Inflammatory macrophage treated with lipopolysaccharide for 1 hour (primary cell): ENCODE measurements around the gene DIP2B.
"Not testable (repeated sequence)": the region's sequence is repeated elsewhere in the genome, so short reads cannot be mapped to it uniquely, and the experiment has no call there.

Experiments
- DNase-seq, 2 donors: peaks; one replicate each; pipeline ENCODE4 v3.0.0-alpha.2; 2020 to 2022

The DIP2B gene

GRCh38 chr12:50739611-50740010 is 234.8 kb downstream of the DIP2B start:
- no peak for DNase-seq

- no peak for DNase-seq
Observed at GRCh38 chr12:50740307-50740706, 235.5 kb downstream of the DIP2B start.

- no peak for DNase-seq
Observed at GRCh38 chr12:50742776-50743175, 238.0 kb downstream of the DIP2B start.

DNA sequence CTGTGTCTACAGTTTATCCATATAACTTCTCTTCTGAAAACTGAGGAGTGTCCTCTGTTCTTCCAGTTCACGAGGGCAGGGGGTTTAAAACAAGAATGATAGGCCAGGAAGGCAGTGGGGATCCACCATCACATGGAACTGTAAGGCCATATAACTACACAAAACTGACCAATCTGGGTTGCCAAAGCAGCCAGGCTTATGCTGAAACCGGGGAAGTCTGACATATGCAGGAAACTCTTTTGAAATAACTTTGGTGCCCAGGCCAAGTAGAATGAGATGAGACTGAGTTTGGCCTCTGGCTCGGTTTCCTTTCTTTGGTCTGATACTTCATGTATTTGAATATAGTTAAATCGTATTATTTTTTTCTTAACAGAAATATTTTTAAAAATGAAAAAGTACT is 241.1 kb downstream of the DIP2B start:
- DNase-seq = peak; percentile 87 to 90

GRCh38 chr12:50746431-50746830 is 241.6 kb downstream of the DIP2B start:
- peak; percentile 55 to 72 for DNase-seq

- DNase-seq = peak in 1 of 2 donors; percentile 2
Observed at GRCh38 chr12:50747817-50748216, 243.0 kb downstream of the DIP2B start.

- DNase-seq = no peak
Observed at GRCh38 chr12:50749459-50749882, 244.7 kb downstream of the DIP2B start.

GRCh38 chr12:50750366-50750765 is 245.6 kb downstream of the DIP2B start:
- no peak for DNase-seq

DNA sequence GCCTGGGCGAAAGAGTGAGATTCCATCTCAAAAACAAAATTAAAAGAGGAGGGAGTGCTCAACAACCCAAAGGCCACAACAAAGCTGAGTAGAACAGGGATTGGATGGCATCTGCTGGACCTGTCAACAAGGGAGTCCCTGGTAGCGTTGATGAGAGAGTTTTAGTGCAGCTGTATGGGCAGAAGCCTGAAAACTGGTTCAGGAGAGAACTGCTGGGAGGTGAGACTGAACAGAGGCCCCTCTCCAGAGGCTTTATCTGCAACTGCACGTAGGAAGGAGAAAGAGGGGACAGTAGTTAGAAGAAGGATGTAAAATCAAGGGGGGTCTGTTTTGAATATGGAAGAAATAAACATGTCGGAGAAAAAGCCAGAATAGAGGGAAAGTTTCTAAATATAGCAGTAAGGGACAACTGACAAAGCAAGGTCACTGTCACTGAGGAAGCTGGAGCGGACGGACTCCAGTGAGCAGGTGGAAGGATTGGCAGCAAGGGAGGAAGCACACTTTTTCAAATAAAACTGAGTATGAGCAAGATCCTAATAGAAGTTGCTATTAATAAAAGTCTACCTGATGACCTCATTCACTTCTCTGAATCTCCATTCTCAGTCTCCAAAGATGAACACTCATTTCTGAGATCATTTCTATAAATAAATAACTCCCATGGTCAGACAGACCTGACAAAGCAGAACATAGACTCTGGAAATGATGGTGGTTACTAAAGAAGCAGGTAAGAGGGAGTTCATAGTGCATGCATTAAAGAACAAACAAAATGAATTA is 247.3 kb downstream of the DIP2B start:
- DNase-seq = peak; percentile 4 to 55

DNA sequence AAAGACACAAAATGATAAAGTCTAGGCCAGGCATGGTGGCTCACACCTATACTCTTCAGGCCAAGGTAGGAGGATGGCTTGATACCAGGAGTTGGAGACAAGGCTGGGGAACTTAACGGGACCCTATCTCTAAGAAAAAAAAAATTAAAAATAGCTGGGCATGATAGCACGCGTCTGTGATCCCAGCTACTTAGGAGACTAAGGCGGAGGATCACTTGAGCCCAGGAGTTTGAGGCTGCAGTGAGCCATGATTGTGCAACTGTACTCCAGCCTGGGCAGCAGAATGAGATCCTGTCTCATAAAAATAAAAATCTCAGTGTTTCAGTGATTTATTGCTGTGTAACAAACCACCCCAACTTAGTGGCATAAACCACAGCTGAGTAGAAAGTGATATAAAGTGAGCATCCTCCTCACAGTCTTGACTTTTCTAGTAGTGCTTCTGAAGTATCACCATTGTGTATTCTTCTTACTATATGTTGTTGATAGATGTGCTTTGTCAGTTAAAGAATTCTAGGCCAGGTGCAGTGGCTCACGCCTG is 248.5 kb downstream of the DIP2B start:
- DNase-seq = no peak

GRCh38 chr12:50763639-50764285 is 259.0 kb downstream of the DIP2B start, which contains the start of gene ATF1:
Gene ATF1, plus strand, starts transcription at chr12:50764101. Its CDS starts 16,045 bp downstream, at chr12:50780146.
- peak; percentile 89 to 90 for DNase-seq

DNA sequence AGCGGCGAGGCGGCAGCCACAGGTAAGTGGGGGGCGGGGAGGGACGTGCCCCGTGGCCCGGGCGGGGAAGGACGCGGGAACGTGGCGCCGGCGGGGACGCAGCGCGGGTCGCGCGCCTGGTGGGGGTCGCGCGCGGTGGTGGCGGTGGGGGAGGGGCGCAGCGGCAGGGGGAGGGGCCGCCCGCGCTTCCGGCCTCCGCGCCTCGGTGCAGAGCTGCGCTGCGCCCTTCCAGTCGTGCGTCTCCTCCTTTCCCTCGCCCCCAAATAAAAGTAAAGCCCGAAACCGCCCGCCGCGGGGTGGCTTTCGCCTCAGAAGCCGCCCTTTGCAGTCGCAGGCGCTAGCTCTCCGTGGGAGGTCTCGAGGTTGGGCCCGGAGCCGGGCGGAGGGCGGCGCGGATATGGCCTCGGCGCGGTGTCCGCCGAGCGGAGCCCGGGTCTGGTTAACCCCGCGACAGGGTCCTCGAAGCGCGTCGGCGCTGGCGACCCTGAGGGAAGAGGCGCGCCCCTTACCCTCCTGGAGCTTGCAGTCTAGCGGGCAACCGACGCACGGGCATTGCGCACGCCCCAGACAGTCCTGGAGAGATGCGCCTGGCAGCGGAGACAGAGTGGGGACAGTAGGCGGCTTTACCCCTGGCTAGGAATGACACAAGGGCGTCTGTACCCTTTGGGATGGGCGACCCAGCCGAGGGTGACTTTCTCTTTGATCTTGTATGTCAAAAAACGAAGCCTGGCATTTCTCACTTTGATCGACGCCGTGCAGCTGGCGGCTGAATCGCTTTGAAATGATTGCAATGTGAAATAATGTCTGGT is 259.7 kb downstream of the DIP2B start:
- peak; percentile 29 to 43 for DNase-seq

- DNase-seq = peak; percentile 51 to 59
Observed at GRCh38 chr12:50765095-50765911, 260.5 kb downstream of the DIP2B start.

DNA sequence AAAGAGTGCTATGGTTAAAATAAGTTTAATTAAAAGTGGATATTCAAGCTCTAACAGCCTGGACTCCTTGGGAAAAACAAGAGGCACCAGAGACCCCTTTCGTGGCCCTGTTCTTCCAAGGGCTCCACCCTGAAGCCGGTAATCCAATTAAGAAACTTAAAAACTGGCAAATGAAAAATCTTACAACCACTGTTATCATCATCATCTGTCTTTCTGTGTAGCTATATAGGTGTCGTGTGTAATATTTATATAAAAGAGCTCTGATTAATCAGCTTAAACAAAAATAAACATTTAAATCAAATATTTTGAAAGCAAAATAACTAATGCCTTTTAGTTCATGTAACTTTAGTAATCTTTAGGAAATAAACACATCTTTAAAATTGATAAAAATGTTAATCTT is 263.6 kb downstream of the DIP2B start:
- no peak for DNase-seq

GRCh38 chr12:50768813-50769212 is 264.0 kb downstream of the DIP2B start:
- DNase-seq = not testable (repeated sequence)

GRCh38 chr12:50771409-50771808 is 266.6 kb downstream of the DIP2B start:
- no peak for DNase-seq

DNA sequence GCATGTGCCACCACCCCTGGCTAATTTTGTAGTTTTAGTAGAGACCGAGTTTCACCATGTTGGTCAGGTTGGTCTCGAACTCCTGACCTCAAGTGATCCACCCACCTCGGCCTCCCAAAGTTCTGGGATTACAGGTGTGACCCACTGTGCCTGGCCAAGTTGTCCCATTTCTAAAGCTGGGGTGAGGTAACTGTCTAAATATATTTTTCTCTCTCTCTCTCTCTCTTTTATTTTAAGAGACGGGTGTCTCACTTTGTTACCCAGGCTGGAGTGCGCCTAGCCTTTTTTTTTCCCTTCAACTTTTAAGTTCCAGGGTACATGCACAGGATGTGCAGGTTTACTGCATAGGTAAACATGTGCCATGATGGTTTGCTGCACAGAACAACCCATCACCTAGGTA is 267.7 kb downstream of the DIP2B start:
- DNase-seq = no peak

GRCh38 chr12:50772877-50773276 is 268.1 kb downstream of the DIP2B start:
- no peak for DNase-seq

- no peak for DNase-seq
Observed at GRCh38 chr12:50775251-50775650, 270.5 kb downstream of the DIP2B start.

- DNase-seq = no peak
Observed at GRCh38 chr12:50776749-50777728, 272.3 kb downstream of the DIP2B start.
